Hypothalamus (tissue), 51 donors: ENCODE results near the gene KHDC1.
"Not testable (repeated sequence)": the region's sequence is repeated elsewhere in the genome, so short reads cannot be mapped to it uniquely, and the experiment has no call there.

Source experiments
- DNase-seq, 51 donors: peaks; one replicate each; lab custom pipeline; 2025; lab: John Stamatoyannopoulos, UW

Gene KHDC1, protein sequence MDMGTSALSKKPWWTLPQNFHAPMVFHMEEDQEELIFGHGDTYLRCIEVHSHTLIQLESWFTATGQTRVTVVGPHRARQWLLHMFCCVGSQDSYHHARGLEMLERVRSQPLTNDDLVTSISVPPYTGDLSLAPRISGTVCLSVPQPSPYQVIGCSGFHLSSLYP

DNA sequence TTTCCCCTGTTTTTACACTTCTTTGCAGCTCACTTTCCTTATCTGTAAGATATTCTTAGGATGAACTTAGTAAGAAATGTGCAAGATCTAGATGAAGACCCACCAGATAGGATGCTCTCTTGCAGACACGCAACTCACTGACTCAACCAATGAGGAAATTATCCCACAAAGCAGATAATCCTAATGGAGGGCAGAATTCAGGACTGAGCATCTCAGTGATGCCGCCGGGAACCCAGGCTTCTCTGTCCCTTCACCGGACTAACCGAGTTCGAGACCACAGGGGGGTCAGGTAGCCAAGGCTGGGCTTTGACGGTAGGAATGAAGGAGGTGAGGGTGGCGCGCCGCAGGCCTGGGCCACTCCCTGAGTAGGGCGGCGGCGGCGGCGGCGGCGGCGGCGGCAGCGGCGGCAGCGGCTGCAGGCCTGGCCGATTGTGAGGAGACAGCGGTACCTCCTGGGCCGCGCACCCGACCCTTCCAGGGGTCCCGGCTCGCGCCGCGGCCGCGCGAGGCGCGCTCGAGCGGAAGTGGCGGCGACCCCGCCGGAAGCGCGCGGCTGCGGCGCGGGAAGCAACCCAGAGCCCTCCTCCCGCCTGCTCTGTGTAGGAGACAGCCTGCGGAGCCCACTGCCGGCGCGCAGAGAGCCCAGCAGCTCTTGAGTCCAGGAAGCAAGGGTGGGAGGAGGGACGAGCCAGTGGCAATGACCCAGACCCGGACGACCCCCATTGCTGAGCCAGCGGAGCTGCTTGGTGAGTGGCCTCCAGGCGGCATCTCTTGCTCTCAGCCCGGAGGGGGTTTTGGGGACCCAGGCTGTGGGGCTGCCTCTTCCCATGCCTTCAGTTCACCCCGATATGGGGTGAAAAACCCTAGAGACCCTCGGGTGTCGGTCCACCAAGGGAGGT is at the start of gene KHDC1:
Gene KHDC1 (minus strand): TSS at position 526 of the 899 bp plus-strand sequence. CDS start 20,679 bp downstream, outside the sequence.
- DNase-seq, result peak in 45 of 51 donors; percentile 3 to 65 (median 37)

DNA sequence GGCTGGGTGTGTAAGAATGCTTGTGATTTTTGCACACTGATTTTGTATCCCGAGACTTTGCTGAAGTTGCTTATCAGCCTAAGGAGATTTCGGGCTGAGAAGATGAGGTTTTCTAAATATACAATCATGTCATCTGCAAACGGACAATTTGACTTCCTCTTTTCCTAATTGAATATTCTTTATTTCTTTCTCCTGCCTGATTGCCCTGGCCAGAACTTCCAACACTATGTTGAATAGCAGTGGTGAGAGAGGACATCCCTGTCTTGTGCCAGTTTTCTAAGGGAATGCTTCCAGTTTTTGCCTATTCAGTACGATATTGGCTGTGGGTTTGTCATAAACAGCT is 47.5 kb upstream of the KHDC1 start:
- not testable (repeated sequence) for DNase-seq

DNA sequence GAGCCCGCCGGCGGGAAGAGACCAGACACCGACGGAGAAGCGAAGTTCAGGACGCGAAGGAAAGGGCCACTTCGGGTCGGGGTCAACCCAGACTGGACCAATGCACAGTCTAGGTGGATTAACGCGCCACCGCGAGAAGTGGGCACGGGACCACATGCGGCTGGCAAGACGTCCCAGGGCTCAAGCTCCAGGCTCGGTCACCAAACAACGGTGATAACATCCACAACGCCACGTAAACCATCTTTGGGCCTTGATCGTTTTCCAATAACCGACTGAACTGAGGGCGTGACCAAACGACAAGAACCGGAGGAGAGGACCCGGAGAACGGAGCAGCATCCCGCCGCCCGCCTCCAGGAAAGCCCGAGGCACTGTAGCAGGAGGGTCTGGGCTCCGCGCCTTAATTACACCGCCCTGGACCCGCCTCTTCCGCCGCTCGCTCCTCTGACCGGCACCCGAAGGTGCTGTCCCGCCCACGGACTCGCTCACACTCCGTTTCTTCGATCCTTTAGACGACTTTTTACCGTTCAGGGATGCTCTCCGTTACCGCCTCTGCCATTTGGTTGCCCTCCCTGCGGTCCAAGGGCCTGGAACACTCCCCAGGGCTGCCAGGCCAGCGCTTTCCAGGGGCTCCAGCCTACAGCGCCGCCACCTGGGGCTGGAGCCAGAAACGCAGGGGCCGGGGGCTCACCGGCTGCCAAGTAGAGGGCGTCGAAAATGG is 46.9 kb upstream of the KHDC1 start:
- peak in 36 of 51 donors; percentile 6 to 74 (median 37) for DNase-seq

DNA sequence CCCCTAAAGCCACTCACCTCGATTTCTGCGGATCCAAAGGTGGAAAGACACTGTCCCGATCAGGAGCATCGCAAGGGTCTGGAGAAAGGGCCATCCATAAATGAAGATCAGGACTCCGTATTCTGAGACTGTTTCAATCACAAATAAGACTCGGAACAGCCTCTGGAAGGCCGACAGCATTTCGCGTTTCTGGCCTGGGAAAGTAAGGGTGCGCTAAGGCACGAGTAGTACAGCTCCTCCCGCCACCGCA is 46.5 kb upstream of the KHDC1 start:
- peak in 3 of 51 donors; percentile 32 to 45 (median 33) for DNase-seq

GRCh38 chr6:73308712-73309534 is 45.9 kb upstream of the KHDC1 start:
- DNase-seq, result peak in 1 of 51 donors; percentile 29

DNA sequence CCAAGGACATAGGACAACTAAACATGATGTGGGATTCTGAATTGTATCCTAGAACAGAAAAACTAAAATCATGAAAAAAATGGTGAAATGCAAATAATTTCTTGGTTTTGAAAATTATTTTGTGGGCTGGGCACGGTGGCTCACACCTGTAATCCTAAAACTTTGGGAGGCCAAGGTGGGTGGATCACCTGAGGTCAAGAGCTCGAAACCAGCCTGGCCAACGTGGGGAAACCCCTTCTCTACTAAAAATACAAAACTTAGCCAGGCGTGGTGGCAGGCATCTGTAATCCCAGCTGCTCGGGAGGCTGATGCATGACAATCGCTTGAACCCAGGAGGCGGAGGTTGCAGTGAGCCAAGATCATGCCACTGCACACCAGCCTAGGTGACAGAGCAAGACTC is 40.8 kb upstream of the KHDC1 start:
- not testable (repeated sequence) for DNase-seq

DNA sequence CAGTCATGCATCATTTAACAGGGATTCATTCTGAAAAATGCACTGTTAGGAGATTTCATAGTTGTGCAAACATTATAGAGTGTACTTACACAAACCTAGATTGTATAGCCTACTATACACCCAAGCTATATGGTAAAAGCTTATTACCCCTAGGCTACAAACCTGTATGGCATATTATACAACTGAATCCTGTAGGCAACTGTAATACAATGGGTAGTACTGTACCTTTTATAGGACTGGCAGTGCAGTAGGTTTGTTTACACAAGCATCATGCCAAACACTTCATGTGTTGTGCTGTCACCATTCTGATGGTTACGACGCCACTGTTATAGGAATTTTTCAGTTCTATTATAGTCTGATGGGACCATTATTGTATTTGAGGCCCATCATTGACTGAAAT is 39.3 kb upstream of the KHDC1 start:
- no peak for DNase-seq

DNA sequence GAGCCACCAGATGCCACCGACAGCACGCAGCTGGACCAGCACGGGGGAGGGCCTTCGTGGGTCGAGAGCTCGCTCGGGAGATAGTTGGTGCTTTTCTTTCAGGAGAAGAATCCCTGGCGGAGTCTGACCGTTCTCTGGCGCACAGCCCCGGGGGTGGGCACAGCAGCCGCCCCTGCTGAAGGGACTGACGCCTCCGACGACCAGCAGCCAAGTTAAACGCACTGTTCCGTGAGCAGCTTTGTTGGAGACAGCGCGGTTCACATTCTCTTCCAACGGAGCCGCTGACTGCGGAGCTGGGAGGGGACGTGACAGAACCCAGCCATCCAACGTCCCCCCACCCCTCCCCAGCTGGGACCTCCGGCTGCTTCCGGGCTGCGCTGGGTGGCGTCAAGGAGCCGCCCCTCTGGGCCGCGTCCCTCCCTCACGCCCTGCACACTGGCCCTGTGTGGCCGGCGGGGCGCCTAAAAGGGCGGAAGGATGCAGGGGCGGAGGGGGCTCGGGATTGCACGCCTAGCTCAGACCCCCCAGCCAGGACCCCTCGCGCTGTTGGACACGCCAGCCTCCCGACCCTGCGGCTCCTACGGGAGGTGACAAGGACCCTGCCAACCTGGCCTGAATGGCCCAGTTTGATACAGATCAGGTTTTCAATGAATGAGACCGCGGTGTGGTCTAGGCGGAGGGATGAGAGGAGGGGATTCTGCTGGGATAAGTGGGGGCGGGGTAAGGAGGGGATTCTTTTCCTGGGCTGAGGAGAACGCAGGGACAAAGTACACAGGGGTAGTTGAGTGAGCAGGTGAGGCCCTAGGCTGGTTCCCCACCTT is 36.4 kb upstream of the KHDC1 start:
- peak in 12 of 51 donors; percentile 5 to 31 (median 12) for DNase-seq

DNA sequence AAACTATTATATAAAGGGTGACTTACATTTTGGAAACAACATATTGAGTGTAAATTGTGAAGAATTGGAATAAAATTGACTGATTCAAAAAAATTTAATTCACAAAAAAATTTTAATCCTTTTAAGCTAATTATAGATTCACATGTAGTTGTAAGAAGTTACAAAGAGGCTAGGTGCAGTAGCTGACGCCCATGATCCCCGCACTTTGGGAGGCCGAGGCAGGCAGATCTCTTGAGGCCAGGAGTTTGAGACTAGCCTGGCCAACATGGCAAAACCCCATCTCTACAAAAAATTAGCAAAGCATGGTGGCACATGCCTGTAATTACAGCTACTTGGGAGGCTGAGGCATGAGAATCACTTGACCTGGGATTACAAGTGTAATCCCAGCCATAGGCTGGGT is 30.3 kb upstream of the KHDC1 start:
- DNase-seq, result no peak

DNA sequence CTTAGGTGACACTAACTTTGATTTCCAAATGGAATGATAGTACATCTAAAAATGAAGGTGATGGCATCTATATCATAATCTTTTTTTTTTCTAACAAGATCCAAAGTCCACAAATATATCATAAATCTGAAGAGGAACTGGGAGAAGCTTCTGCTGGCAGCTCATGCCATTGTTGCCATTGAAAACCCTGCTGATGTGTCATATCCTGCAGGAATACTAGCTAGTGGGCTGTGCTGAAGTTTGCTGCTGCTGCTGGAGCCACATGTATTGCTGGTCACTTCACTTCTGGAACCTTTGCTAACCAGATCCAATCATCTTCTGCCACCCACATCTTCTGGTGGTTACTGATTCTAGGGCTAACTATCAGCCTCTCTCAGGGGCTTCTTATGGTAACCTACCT is 27.4 kb upstream of the KHDC1 start:
- no peak for DNase-seq

GRCh38 chr6:73286752-73287151 is 23.8 kb upstream of the KHDC1 start:
- DNase-seq, result no peak

- peak in 1 of 51 donors; percentile 11 for DNase-seq
Measured at GRCh38 chr6:73285674-73286283, 22.8 kb upstream of the KHDC1 start.

DNA sequence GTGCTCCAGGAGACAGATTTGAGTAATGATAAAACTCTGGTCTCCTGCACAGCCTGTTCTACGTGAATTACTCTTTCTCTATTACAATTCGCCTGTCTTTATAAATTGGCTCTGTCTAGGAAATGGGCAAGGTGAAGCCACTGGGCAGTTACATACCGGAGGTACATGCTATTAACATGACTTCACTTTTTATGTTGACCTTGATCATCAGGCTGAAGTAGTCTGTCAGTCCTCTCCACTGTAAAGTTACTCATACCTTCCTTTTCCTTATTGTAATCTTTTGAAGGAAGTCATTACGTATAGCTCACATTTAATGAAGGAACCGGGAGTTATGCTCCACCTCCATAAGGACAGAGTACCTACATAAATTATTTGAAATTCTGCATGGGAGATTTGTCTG is 19.9 kb upstream of the KHDC1 start:
- no peak for DNase-seq

GRCh38 chr6:73281684-73282083 is 18.7 kb upstream of the KHDC1 start:
- DNase-seq, result not testable (repeated sequence)

- not testable (repeated sequence) for DNase-seq
Measured at GRCh38 chr6:73269296-73269695, 6.3 kb upstream of the KHDC1 start.

DNA sequence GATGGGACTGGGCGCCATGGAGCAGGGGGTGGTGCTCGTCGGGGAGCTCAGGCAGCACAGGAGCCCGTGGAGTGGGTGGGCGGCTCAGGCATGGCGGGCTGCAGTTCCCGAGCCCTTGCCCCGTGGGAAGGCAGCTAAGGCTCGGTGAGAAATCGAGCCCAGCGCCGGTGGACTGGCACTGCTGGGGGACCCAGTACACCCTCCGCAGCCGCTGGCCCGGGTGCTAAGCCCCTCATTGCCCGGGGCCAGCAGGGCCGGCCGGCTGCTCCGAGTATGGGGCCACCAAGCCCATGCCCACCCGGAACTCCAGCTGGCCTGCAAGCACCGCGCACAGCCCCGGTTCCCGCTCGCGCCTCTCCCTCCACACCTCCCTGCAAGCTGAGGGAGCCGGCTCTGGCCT is 5.9 kb upstream of the KHDC1 start:
- not testable (repeated sequence) for DNase-seq

- DNase-seq, result no peak
Measured at GRCh38 chr6:73264446-73264845, 1.4 kb upstream of the KHDC1 start.

DNA sequence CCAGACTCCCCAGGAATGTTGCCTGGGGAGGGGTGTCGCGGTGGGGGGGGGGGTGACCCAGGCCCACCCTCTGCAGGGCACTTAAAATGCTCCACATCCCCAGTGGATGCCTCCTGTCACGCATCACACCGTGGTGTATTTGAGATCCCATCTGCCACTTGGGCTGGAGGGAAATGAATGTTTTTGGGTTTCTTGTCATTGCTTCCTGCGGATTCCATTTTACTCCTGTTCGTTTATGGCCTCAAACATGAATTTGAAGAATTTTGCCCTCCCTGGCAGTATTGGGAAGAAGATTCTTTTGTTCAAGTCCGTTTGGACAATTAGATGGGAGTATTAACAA is 544 bp upstream of the KHDC1 start:
- peak in 2 of 51 donors; percentile 18 to 35 for DNase-seq

GRCh38 chr6:73258721-73259120 is 4.3 kb downstream of the KHDC1 start:
- DNase-seq, result no peak

DNA sequence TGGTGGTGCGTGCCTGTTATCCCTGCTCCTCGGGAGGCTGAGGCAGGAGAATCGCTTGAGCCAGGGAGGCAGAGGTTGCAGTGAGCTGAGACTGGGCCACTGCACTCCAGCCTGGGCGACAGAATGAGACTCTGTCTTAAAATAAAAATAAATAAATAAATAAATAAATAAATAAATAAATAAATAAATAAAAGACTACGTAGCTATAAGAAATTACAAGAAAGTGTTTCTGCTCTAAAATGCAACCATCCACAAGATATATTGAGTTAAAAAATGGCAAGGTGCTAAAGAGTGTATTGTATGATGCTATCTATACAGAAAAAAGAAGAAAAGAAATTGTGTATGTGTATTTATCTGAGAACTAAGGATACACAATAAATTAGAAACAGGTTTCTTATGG is 8.7 kb downstream of the KHDC1 start:
- not testable (repeated sequence) for DNase-seq
